ENCODE results near the gene CIC. TPM values are rescaled to one million over a fixed set of nuclear protein-coding genes. Genes with fewer than 3 reads are reported as not detected.

Gene CIC
- total and polyA plus RNA-seq, 9 of the 15 experiments (the other 6 are each of a cell fraction or from before 2014, with no cell fraction given) = 0.07 to 44.7 (median 8.6) TPM

DNA sequence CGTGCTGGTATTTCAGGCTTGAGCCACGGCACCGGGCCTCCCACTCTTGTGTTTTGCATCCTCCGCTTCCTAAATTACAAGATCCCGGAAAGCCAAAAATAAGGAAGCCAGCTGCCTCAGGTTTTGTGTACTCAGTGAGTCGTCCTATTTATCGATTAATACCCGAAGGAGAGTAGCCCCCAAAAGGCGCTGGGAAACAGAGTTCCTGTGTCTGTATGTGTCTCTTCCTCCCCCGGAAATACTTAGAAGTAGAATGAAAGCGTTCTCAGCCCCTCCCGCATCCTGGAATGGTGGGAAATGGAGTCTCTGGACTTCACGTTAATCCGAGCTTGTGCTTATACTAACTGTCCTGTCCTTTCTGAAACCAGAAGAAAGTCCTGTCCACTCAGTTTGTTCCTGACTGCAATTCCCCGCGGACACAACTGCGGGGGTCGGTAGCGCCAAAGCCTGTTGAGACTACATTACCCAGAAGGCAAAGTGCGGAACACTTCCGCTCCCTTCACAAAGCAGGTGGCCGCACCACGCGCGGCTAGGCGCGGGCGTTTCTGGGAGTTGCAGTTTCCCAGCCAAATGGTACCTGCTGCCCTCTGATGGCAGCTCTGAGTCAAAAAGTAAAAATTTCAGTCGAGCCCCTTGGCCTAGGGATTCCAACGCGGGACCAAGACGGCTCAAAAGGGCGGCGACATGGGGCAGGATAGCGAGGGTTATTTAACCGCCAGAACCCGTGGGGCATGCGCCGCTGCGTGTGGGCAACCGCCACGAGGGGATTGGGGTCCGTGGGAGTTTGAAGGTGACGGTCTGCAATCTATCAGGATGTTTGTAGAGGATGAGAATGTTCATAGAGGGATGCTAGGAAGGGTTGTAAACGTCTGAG is 24.5 kb upstream of the CIC start (continued):
- TF ChIP-seq GABPB2 (CRISPR knock-in tag; conservative IDR thresholded peaks at IDR 0.05) = no peak
- TF ChIP-seq PATZ1 (CRISPR knock-in tag; IDR thresholded peaks at IDR 0.05; ENCODE audit: borderline replicate concordance) = no peak
- no peak for TF ChIP-seq ZNF77 (CRISPR knock-in tag; IDR thresholded peaks at IDR 0.05)
- TF ChIP-seq MED1 (CRISPR knock-in tag; IDR thresholded peaks at IDR 0.05; ENCODE audit: borderline replicate concordance) = no peak
- no peak; the same call in 1 of the 2 replicates for TF ChIP-seq MAFK (IDR thresholded peaks at IDR 0.05; ENCODE audit: low read length)
- TF ChIP-seq ZNF232 (CRISPR knock-in tag; IDR thresholded peaks at IDR 0.05) = no peak
- no peak for TF ChIP-seq TSC22D4 (tag; IDR thresholded peaks at IDR 0.05)
- peak; percentile 86; the same call in 1 of the 2 replicates for TF ChIP-seq ZNF76 (CRISPR knock-in tag; IDR thresholded peaks at IDR 0.05; ENCODE audit: borderline replicate concordance)
- no peak for TF ChIP-seq SMARCC2 (IDR thresholded peaks at IDR 0.05; ENCODE audit: low read depth)
- TF ChIP-seq, protein P1, sequence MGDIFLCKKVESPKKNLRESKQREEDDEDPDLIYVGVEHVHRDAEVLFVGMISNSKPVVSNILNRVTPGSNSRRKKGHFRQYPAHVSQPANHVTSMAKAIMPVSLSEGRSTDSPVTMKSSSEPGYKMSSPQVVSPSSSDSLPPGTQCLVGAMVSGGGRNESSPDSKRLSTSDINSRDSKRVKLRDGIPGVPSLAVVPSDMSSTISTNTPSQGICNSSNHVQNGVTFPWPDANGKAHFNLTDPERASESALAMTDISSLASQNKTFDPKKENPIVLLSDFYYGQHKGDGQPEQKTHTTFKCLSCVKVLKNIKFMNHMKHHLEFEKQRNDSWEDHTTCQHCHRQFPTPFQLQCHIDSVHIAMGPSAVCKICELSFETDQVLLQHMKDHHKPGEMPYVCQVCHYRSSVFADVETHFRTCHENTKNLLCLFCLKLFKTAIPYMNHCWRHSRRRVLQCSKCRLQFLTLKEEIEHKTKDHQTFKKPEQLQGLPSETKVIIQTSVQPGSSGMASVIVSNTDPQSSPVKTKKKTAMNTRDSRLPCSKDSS (IDR thresholded peaks at IDR 0.05; ENCODE audit: low read depth, partially characterized antibody) = no peak
- no peak for TF ChIP-seq GATAD2A (IDR thresholded peaks at IDR 0.05)
- TF ChIP-seq BRF2 (IDR thresholded peaks at IDR 0.05; ENCODE audit: borderline replicate concordance, insufficient read depth, insufficient read length) = no peak
- TF ChIP-seq ETS1 (conservative IDR thresholded peaks at IDR 0.05; ENCODE audit: control insufficient read depth, low read depth, low read length) = peak; percentile 99
- no peak for TF ChIP-seq TFAM (CRISPR knock-in tag; conservative IDR thresholded peaks at IDR 0.05)
- TF ChIP-seq EP300 (IDR thresholded peaks at IDR 0.05; ENCODE audit: low read length) = peak; percentile 4; the same call in 1 of the 2 replicates
- no peak for TF ChIP-seq CEBPZ (IDR thresholded peaks at IDR 0.05; ENCODE audit: borderline replicate concordance, low read depth, low read length)
- no peak for TF ChIP-seq FIP1L1 (IDR thresholded peaks at IDR 0.05; ENCODE audit: low read depth, low read length, poor library complexity, severe bottlenecking)
